DMS 273 (cell line): ENCODE results near the gene MARK3.
"Not testable (repeated sequence)": the region's sequence is repeated elsewhere in the genome, so short reads cannot be mapped to it uniquely, and the experiment has no call there.

Experiments
- DNase-seq: peaks from one replicate; lab custom pipeline; 2025; ENCODE audit not compliant: unreplicated experiment; lab: John Stamatoyannopoulos, UW

MARK3 gene

GRCh38 chr14:103510724-103511693 lies 125.8 kb downstream of the MARK3 start:
- DNase-seq, result no peak

GRCh38 chr14:103512180-103512579 lies 127.0 kb downstream of the MARK3 start:
- DNase-seq, result not testable (repeated sequence)

GRCh38 chr14:103512701-103513611 lies 127.7 kb downstream of the MARK3 start:
- peak; percentile 98 for DNase-seq

GRCh38 chr14:103514596-103515421 lies 129.6 kb downstream of the MARK3 start:
- DNase-seq, result no peak

- no peak for DNase-seq
These were observed 131.4 kb downstream of the MARK3 start for GRCh38 chr14:103516426-103517173.

GRCh38 chr14:103517174-103517566 lies 132.0 kb downstream of the MARK3 start:
- DNase-seq, result no peak

- DNase-seq, result peak; percentile 59
These were observed 132.7 kb downstream of the MARK3 start for GRCh38 chr14:103517721-103518421.

GRCh38 chr14:103518422-103519042 lies 133.3 kb downstream of the MARK3 start:
- DNase-seq, result peak; percentile 91

- DNase-seq, result peak; percentile 84
These were observed 134.0 kb downstream of the MARK3 start for GRCh38 chr14:103519043-103519836.

GRCh38 chr14:103519837-103520212 lies 134.6 kb downstream of the MARK3 start:
- DNase-seq, result peak; percentile 83

- DNase-seq, result no peak
These were observed 135.0 kb downstream of the MARK3 start for GRCh38 chr14:103520269-103520656.

GRCh38 chr14:103520657-103521437 lies 135.6 kb downstream of the MARK3 start:
- peak; percentile 97 for DNase-seq

- peak; percentile 66 for DNase-seq
These were observed 136.3 kb downstream of the MARK3 start for GRCh38 chr14:103521438-103521950.

- peak; percentile 73 for DNase-seq
These were observed 136.8 kb downstream of the MARK3 start for GRCh38 chr14:103521951-103522563.

GRCh38 chr14:103522649-103523574 lies 137.7 kb downstream of the MARK3 start, which contains the start of gene CKB:
TSS of gene CKB (minus strand) at chr14:103522830. CDS start at chr14:103522493, 337 bp downstream.
- DNase-seq, result peak; percentile 94

GRCh38 chr14:103523575-103523954 lies 138.3 kb downstream of the MARK3 start:
- no peak for DNase-seq
